ENCODE results near the gene CDC42BPG.

CDC42BPG gene

DNA sequence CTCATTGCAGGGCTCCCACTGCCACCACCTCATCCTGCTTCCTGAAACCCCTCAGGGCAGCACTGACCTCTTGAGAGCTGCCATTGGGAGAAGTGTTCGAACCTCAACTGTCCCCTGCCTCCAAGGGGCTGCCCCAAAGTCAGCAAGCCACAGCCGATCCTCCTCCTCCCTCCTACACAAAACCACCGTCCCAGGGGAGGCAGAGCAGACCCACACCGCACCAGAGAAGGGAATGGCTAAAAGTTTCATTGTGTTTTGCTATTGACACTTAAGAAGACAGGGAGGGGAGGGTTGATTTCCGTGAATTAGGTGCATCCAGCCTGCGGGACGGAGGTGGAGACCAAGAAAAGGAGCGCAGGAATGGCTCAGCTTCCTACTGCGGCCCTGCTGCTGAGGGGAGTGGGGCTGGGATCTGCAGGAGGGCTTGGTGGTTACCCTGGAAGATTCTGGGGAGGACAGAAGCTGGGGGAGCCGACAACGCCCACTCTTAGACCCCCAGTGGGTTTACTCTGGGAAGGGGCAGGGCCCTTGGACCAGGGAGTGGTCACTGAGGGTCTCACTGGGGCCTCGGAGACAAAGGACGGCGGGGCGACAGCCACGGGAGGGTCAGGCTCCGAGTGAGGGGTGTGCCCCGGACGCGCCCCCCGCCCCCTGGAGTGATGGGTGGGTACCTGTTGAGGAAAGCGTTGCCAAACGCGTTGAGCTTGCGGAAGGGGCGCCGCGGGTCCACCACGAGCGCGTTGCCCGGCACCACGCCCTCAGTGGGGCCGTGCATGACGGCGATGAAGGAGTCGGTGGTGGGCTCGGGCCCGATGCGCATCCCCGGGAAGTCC is 33.2 kb upstream of the CDC42BPG start:
- H3K4me1 ChIP-seq (ENCODE audit: insufficient read depth, low read length): peaks cover 7% of the 10 kb centered on the region
- H3K9ac ChIP-seq (ENCODE audit: low read depth, low read length): peak overlapping the region; percentile 73
- peaks cover 13% of the 10 kb centered on the region for H3K36me3 ChIP-seq (ENCODE audit: insufficient read depth, low read depth, low read length)
- no peaks in the 10 kb centered on the region; the same call in 1 of the 2 replicates for H3K9me3 ChIP-seq (ENCODE audit: insufficient read depth, low read depth, low read length)
- H3K27ac ChIP-seq (ENCODE audit: low read length): no peak overlapping the region
- peak overlapping the region; percentile 93 for H3K4me3 ChIP-seq (ENCODE audit: low read length)
- peaks cover 11% of the 10 kb centered on the region for H3K27me3 ChIP-seq (ENCODE audit: insufficient read depth, low read length)

DNA sequence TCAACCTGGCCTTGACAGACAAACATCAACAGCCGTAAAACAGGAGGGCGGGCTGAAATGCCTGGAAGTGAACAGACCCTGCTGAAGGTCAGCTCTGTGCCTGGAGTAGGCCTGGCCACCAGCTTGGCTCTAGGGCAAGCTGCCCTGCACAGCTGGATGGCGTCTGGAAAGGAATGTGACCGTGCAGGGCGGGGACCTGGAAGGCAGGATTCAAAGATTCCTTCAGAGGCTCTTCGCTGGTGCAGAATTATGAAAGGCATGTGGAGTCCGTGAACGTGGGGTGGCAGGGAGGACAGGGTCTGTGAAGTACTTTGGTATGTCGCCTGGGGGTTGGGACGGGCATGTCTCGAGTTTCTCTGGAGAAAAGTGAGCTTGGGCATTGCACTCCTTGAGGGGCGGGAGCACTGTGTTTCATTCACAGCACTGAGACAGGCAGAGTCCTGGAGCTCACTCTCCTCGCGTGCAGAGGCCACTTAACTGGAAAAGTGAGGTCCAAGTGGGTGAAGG is 32.4 kb upstream of the CDC42BPG start:
- Histone ChIP-seq H3K4me3 (ENCODE audit: low read length) (peak overlapping the region; percentile 93), H3K4me1 (ENCODE audit: insufficient read depth, low read length) (peaks cover 7% of the 10 kb centered on the region), H3K9ac (ENCODE audit: low read depth, low read length) (peak overlapping the region; percentile 73; the same call in 1 of the 2 replicates)

DNA sequence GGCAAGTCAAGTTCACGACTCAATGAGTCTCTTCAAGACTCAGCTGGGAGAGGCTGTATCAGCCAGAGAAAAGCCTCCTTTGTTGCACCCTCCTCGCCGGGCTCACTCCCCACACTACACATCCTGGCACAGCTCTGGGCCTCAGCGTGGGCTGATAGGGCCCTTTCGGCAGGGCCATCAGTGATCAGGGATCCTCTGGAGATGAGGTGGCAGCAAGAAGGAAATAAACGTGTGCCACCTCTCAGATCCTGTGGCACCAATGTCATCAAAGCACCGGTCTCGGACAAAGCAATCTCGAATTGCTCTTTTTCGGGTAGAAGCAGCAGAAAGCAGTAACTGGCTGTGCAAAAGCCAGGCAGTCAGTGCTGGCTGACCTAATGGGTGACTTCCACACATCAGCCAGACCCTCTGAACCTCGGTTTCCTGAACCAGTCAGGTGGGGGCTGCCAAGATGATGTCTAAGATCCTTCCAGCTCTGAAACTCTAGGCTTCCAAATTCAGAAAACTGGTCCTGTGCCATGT is 31.8 kb upstream of the CDC42BPG start:
- H3K36me3 ChIP-seq (ENCODE audit: insufficient read depth, low read depth, low read length): peaks cover 22% of the 10 kb centered on the region
- H3K9me3 ChIP-seq (ENCODE audit: insufficient read depth, low read depth, low read length): no peaks in the 10 kb centered on the region; the same call in 1 of the 2 replicates
- H3K27ac ChIP-seq (ENCODE audit: low read length): no peak overlapping the region
- H3K4me3 ChIP-seq (ENCODE audit: low read length): peak overlapping the region; percentile 93; the same call in 1 of the 2 replicates
- no peak overlapping the region for H3K9ac ChIP-seq (ENCODE audit: low read depth, low read length)
- peaks cover 7% of the 10 kb centered on the region for H3K4me1 ChIP-seq (ENCODE audit: insufficient read depth, low read length)
- peaks cover 11% of the 10 kb centered on the region for H3K27me3 ChIP-seq (ENCODE audit: insufficient read depth, low read length)

More for the DNA sequence above, 32.4 kb upstream of the CDC42BPG start:
- Histone ChIP-seq H3K27ac (ENCODE audit: low read length) (no peak overlapping the region), H3K9me3 (ENCODE audit: insufficient read depth, low read depth, low read length) (no peaks in the 10 kb centered on the region; the same call in 1 of the 2 replicates), H3K36me3 (ENCODE audit: insufficient read depth, low read depth, low read length) (peaks cover 16% of the 10 kb centered on the region), H3K27me3 (ENCODE audit: insufficient read depth, low read length) (peaks cover 11% of the 10 kb centered on the region)

DNA sequence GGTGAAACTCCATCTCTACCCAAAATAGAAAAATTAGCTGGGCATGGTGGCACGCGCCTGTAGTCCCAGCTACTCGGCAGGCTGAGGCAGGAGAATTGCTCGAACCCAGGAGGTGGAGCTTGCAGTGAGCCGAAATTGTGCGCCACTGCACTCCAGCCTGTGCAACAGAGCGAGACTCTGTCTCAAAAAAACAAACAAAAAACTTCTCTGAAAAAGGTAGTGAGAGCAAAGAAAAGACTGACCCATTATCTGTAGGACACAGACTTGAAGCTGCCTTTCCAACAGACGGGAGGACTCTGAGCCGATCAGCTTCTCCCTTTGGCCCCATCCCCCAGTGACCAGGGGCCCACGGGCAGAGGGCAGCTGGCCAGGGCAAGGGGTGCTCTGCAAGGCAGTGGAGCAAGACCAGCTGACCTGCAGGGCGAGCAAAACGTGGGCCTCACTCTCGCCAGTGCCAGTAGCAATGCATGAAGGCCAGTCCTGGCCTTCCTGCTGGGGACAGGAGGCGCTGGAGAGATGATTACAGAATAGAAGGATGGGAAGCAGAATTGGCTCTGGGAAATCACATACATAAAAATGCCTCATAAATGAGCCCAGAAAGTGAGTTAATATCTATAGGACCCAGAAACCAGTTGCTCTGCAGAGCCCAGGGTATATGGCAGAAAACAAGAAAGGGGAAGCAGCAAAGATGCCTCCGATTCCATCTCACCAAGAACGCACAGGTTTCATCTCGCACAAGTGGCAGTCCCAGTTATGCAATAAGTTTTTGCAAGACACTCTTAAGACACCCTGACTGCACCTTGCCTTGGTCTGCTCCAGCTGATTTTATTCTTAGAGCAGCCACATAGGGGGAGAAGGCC is 31.1 kb upstream of the CDC42BPG start:
- H3K4me3 ChIP-seq (ENCODE audit: low read length): no peak overlapping the region
- H3K27me3 ChIP-seq (ENCODE audit: insufficient read depth, low read length): peaks cover 11% of the 10 kb centered on the region
- H3K36me3 ChIP-seq (ENCODE audit: insufficient read depth, low read depth, low read length): peaks cover 26% of the 10 kb centered on the region
- H3K4me1 ChIP-seq (ENCODE audit: insufficient read depth, low read length): peaks cover 7% of the 10 kb centered on the region
- no peaks in the 10 kb centered on the region; the same call in 1 of the 2 replicates for H3K9me3 ChIP-seq (ENCODE audit: insufficient read depth, low read depth, low read length)
- no peak overlapping the region for H3K9ac ChIP-seq (ENCODE audit: low read depth, low read length)
- no peak overlapping the region for H3K27ac ChIP-seq (ENCODE audit: low read length)

DNA sequence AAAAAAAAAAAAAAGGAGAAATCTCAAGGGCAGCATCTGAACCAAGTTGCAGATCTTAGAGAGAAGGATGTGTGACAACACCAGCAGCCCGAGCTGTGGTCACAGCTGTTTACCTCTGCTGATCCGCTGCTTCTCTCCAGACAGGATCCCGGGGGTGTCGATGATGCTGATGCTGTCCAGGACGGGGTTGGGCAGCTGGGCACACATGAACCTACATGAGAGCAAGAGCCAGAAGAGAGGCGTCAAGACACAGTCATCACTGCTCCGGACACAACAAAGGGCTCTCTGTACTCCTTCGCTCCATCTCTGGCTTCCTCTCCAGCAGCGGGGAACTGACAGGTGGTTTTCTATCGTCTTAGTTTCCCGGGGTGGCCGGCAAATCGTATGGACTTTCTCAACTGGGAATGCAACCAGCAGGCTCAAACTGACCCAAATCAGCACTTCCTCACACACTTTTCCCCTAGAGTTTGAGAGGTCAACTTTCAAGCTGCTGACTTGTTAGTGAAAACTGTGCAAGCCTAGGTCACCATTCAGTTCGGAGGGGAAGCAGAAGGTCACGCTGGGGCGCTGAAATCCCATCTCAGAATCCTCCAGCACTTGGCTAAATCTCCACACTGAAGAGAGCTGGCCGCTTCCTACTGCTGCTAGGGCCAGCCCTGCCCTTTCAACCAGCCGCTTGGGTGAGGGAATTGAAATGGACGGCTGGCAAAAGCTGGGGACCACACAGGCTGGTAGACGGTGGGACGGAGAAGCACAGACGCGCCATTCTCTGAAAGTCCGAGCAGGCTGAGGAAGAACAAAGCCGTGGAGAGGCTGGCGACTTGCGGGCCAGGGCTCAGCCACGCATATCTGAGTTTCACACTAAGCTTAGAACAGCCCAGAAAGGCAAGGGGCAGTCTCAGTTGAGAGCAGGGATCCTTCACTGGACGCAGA is 30.1 kb upstream of the CDC42BPG start:
- Histone ChIP-seq H3K27me3 (ENCODE audit: insufficient read depth, low read length) (peaks cover 11% of the 10 kb centered on the region), H3K4me3 (ENCODE audit: low read length) (no peak overlapping the region), H3K9ac (ENCODE audit: low read depth, low read length) (no peak overlapping the region), H3K27ac (ENCODE audit: low read length) (no peak overlapping the region), H3K4me1 (ENCODE audit: insufficient read depth, low read length) (peaks cover 11% of the 10 kb centered on the region), H3K36me3 (ENCODE audit: insufficient read depth, low read depth, low read length) (peaks cover 26% of the 10 kb centered on the region), H3K9me3 (ENCODE audit: insufficient read depth, low read depth, low read length) (no peaks in the 10 kb centered on the region; the same call in 1 of the 2 replicates)

DNA sequence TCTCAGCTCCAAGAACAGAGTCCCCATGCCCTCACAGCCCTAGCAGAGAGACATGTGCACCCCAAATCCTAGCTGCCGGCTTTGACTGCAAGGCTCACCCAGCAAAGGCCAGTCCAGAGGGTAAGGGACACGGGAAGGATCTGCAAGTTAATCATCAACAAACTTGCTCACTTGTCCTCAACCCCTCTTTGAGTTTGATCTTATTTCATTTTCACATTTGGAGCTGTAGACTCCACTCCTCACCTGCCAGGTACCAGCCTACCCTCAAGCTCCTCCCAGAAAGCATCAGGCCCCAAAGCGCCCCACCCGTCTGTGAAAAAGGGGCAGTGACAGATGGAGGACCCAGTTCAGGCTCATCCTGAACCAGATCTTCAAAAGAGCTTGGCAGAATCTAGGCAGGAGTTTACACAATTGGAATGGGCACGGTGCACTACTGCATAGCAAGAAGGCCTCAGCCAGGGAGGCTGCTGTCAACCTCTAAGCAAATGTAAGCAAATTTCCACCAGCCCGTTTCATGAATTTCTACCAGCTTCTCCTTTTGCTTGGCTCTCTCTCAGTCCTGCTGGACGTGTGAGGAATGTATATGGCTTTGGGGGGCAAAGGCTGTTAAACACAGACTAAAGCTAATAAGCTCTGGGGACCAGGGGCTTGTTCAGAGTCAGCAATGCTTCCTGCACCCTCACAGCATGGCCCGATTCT is 28.5 kb upstream of the CDC42BPG start:
- peaks cover 26% of the 10 kb centered on the region for H3K36me3 ChIP-seq (ENCODE audit: insufficient read depth, low read depth, low read length)
- peaks cover 11% of the 10 kb centered on the region for H3K27me3 ChIP-seq (ENCODE audit: insufficient read depth, low read length)
- no peak overlapping the region for H3K9ac ChIP-seq (ENCODE audit: low read depth, low read length)
- H3K9me3 ChIP-seq (ENCODE audit: insufficient read depth, low read depth, low read length): no peaks in the 10 kb centered on the region; the same call in 1 of the 2 replicates
- H3K27ac ChIP-seq (ENCODE audit: low read length): no peak overlapping the region
- peaks cover 13% of the 10 kb centered on the region for H3K4me1 ChIP-seq (ENCODE audit: insufficient read depth, low read length)
- no peak overlapping the region for H3K4me3 ChIP-seq (ENCODE audit: low read length)

DNA sequence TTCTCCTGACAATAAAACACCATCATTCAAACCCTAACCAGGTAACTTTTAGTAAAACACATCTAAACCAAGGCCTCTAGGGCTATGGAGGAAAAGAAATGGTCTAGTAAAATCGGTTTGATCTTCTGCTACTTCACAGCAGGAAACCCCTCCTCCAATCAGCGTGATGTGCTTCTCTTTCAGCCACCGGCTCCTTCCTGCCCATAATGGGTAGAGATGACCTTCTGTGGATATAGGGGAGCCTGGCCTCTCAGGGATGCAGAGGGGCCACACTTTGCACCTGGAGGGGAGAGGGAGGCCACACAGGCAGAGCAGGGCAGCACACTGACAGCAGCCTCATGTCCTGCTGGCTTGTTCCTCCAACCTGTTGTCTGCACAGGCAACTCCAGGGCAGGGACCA is 27.0 kb upstream of the CDC42BPG start:
- Histone ChIP-seq H3K9ac (ENCODE audit: low read depth, low read length) (no peak overlapping the region), H3K27me3 (ENCODE audit: insufficient read depth, low read length) (no peaks in the 10 kb centered on the region), H3K27ac (ENCODE audit: low read length) (no peak overlapping the region), H3K9me3 (ENCODE audit: insufficient read depth, low read depth, low read length) (no peaks in the 10 kb centered on the region; the same call in 1 of the 2 replicates), H3K4me1 (ENCODE audit: insufficient read depth, low read length) (peaks cover 6% of the 10 kb centered on the region; the same call in 1 of the 2 replicates), H3K4me3 (ENCODE audit: low read length) (no peak overlapping the region), H3K36me3 (ENCODE audit: insufficient read depth, low read depth, low read length) (peaks cover 26% of the 10 kb centered on the region)

DNA sequence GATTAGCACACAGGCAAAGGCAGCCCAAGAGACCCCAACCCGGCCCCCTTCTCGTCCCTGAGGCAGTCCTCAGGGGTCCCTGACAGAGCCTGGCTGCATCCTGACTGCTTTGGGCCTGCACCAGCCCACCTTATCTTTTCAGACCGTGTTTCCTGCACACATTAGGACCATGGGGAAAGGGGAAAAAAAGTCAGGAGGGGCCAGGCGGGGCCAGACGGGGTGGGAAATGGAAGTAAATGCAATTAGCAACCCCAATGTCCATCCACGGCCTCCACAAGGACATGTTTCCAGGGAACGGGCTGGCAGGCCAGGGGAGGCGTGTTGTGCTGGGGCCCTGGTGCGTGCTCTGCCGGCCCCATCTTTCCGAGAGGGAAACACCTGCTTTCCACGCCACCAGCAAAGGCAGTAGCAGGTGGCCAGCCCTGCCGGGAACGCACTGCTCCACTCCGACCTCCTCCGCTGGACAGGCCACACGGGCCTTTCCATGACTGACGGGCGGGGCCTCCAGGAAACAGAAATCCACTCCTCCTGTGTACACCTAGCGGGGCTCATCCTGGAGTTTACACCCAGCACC is 26.5 kb upstream of the CDC42BPG start:
- H3K4me3 ChIP-seq (ENCODE audit: low read length): no peak overlapping the region
- H3K27ac ChIP-seq (ENCODE audit: low read length): no peak overlapping the region
- peaks cover 6% of the 10 kb centered on the region; the same call in 1 of the 2 replicates for H3K4me1 ChIP-seq (ENCODE audit: insufficient read depth, low read length)
- H3K36me3 ChIP-seq (ENCODE audit: insufficient read depth, low read depth, low read length): peaks cover 26% of the 10 kb centered on the region
- no peak overlapping the region for H3K9ac ChIP-seq (ENCODE audit: low read depth, low read length)
- H3K9me3 ChIP-seq (ENCODE audit: insufficient read depth, low read depth, low read length): no peaks in the 10 kb centered on the region; the same call in 1 of the 2 replicates
- no peaks in the 10 kb centered on the region for H3K27me3 ChIP-seq (ENCODE audit: insufficient read depth, low read length)

DNA sequence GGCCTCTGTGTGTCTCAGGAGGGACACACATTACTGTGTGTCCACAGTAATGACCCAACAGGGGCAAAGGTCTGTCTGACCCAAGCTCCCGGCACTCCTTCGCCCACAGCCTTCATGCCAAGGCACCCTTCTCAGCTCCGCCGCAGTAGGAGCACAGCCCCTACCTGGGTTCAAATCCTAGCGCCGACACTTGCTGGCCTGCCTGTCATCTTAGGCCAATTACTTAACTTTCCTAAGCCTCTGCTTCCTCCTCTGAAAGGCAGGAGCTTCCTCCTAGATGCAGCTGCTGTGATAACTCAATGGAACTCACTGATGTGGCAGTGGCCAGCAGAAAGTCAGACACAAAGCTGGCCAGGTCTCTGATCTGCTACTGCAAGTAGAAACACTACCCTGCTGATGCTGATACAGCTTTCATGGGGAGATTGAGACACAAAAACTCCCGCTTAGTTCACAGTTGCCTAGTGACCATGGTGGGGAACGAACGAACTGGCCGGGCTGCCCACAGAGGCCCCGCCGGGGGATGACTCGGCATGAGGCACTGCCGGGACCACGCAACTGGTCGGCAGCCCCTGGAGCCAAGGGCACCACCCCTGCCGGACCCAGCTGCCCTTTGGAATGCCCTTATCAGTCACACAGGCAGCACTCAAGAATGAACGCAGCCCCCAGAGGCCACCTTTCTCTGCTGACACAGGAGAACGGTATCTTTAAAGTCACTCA is 25.9 kb upstream of the CDC42BPG start:
- H3K4me3 ChIP-seq (ENCODE audit: low read length): no peak overlapping the region
- no peaks in the 10 kb centered on the region; the same call in 1 of the 2 replicates for H3K9me3 ChIP-seq (ENCODE audit: insufficient read depth, low read depth, low read length)
- no peaks in the 10 kb centered on the region for H3K27me3 ChIP-seq (ENCODE audit: insufficient read depth, low read length)
- peaks cover 26% of the 10 kb centered on the region for H3K36me3 ChIP-seq (ENCODE audit: insufficient read depth, low read depth, low read length)
- H3K4me1 ChIP-seq (ENCODE audit: insufficient read depth, low read length): peaks cover 6% of the 10 kb centered on the region; the same call in 1 of the 2 replicates
- no peak overlapping the region for H3K27ac ChIP-seq (ENCODE audit: low read length)
- no peak overlapping the region for H3K9ac ChIP-seq (ENCODE audit: low read depth, low read length)

Measured in iPS-20b (cell line).